Upper lobe of left lung (tissue), 4 donors: Measurements from ENCODE around the gene PTPRD.

Source experiments
- POLR2A ChIP-seq, 4 donors: fragments of 450-650 bp; IDR thresholded peaks; one replicate each; pipeline ENCODE4 v1.5.1; 2016 to 2017; ENCODE audit warnings: antibody characterized with exemption in 4 of 4, mild to moderate bottlenecking in 2 of 4
- POLR2AphosphoS5 ChIP-seq, 2 donors: sonication (generic); formaldehyde crosslinking; IDR thresholded peaks; one replicate each; pipeline ENCODE4 v1.5.1; 2017; ENCODE audit warnings: antibody characterized with exemption in 2 of 2
- TF ChIP-seq, protein P1 (sequence below), 6 experiments: fragments of 450-650 bp in 4 of 6; fragments of 200-600 bp in 2 of 6; sonication (generic) in 2 of 6; IDR thresholded peaks; one replicate each; pipeline ENCODE4 v1.5.1; 2016 to 2019; ENCODE audit warnings: antibody characterized with exemption in 6 of 6

DNA sequence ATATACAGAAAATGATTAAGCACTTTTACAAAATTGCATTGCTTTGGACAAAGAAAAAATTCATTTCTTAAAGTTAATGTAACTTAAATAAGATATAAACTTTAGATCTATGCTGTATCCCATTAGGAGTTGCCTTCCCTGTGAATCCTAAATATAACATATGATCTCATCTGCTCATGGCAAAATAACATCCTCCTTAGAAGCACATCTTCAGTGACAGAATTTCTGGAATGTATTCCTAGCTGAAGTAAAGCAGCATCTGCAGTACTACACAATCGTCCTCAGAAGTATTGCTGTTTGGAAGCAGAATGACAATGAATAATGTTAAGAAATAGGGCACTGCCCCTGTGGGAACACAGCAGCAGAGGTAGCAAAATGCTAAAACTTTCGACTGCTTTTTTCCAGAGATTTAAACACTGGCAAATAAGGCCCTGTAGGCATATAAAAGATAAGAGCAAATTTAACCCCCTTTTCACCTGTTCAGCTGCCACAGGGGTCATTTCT, 571.0 kb downstream of the PTPRD start:
- TF ChIP-seq, protein P1, sequence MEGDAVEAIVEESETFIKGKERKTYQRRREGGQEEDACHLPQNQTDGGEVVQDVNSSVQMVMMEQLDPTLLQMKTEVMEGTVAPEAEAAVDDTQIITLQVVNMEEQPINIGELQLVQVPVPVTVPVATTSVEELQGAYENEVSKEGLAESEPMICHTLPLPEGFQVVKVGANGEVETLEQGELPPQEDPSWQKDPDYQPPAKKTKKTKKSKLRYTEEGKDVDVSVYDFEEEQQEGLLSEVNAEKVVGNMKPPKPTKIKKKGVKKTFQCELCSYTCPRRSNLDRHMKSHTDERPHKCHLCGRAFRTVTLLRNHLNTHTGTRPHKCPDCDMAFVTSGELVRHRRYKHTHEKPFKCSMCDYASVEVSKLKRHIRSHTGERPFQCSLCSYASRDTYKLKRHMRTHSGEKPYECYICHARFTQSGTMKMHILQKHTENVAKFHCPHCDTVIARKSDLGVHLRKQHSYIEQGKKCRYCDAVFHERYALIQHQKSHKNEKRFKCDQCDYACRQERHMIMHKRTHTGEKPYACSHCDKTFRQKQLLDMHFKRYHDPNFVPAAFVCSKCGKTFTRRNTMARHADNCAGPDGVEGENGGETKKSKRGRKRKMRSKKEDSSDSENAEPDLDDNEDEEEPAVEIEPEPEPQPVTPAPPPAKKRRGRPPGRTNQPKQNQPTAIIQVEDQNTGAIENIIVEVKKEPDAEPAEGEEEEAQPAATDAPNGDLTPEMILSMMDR (IDR thresholded peaks at IDR 0.05) = no peak
- TF ChIP-seq POLR2AphosphoS5 (IDR thresholded peaks at IDR 0.05) (no peak), POLR2A (IDR thresholded peaks at IDR 0.05) (no peak)
